Measurements from ENCODE around the gene FABP2.
"Not testable (repeated sequence)": the region's sequence is repeated elsewhere in the genome, so short reads cannot be mapped to it uniquely, and the experiment has no call there.

Gene FABP2

DNA sequence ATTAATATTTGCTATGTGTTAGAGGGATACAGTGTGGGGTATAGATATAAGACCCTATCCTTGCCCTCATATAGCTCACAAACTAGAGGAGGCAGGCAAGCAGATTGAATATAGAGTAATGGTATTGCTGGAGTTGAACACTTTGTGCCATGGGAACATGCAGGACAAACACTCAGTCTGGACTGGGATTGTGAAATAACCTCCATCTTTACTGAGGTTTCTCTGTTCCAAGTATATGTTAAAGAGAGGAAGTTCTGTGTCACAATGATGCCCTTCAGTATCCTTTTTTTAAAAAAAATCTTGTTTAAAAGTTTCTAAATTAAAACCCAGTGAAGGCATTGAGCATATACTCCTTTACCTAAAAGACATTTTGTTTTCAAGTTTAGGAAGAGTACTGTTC lies 8.7 kb downstream of the FABP2 start:
- in situ Hi-C loops (cut with MboI; ENCODE audit: low sequenced_read_pairs), result no loop called here

DNA sequence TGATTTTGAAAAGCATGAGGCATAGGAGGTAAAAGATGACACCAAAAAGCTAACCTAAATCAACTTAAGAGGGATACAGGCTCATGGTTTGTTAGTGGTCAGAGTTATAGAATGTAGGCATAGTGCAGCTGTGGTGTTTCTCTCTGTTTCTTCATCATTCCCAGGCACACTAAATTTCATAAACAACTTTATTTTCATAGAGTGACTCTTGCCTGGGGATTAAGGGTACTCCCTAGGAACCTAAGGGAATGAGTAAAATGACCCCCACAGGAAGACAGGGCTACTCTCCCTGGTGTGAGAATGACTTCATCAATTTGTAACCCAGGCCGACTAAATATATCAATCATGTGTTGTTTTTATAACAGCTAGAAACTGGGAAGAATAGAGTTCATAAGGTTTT lies 11.1 kb downstream of the FABP2 start:
- in situ Hi-C loops (cut with MboI; ENCODE audit: low sequenced_read_pairs), result no loop called here

DNA sequence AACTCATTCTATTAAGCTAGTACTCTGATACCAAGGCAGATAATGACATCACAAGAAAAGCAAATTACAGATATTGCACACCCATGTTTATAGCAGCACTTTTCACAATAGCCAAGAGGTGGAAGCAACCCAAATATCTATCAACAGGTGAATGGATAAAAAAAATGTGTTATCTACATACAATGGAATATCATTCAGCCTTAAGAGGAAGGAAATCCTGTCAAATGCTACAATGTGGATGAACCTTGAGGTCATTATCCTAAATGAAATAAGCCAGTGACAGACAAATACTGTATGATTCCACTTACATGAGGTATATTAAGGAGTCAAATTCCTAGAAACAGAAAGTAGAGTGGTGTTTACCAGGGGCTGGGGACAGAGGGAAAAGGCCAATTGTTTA lies 14.3 kb downstream of the FABP2 start:
- in situ Hi-C loops (cut with MboI; ENCODE audit: low sequenced_read_pairs), result no loop called here

DNA sequence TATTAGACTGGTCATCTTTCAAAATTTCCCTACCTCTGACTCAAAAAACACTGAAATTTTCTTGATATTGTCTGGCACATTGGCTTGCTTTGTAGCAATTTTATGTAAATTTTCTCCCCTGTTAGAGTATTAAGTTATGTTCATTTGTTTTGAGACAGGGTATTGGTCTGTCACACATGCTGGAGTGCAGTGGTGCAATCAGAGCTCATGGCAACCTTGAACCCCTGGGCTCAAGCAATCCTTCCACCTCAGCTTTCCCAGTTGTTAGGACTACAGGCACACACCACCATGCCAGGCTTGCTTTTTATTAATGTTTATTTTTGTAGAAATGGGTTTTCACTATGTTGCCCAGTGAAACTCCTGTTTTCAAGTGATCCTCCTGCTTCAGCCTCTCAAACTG lies 17.5 kb downstream of the FABP2 start:
- in situ Hi-C loops (cut with MboI; ENCODE audit: low sequenced_read_pairs), result no loop called here

DNA sequence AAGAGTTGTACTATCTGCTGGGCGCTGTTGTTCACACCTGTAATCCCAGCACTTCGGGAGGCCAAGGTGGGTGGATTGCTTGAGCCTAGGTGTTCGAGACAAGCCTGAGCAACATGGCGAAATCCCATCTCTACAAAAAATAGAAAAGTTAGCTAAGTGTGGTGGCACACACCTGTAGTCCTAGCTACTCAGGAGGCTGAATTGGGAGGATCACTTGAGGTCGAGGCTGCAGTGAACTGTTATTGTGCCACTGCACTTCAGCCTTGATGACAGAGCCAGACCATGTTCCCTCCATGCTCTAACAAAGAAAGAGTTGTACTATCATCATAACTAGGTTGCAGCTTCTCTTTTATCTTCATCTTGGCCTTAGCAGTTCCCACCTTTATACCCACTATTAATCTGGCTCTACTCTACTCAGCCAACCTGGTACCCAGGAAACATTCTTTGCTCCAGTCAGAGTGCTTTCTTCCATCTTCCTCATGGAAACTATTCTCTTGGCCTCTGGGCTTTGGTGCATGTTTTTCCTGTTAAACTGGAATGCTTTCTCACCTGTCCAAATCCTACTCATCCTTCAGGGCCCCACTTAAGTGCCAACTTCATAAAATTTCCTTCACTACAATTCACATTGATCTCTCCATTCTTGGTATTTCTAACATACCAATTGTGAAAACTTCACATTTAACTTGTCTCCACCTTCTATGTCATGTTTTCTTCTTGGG lies 18.2 kb downstream of the FABP2 start:
- in situ Hi-C loops (cut with MboI; ENCODE audit: low sequenced_read_pairs), result no loop called here

DNA sequence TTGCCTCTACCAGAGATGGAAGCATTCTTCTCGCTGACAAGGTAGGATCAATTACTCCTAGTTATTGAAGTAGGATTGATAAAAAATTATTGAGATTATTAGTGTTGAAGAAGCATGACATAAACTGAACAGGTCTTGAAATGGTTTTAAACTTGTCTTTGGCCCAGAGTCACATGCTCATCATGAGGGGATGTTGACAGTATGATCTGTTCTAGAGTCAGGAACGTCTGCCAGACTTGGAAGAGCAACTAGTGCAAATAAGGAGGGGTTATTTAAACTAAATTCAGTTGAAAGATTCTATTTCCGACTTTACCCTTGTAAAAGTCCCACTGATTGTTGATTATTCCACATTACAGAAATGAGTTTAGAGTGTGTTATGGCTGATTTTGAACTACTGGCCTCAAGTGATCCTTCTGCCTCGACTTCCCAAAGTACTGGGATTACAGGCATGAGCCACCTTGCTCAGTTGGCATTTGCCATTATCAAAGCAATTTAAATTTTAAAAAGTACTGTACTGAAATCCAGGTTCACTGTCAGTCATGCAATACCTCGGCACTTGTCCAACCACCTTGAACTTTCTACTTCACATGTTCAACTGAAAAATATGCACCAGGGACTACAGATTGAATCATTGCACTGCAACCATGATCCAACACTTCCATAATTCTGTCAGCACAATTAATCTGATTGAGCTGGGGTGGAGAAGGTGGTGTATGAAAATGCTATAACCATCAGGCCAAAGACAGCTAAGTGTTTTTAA lies 19.7 kb downstream of the FABP2 start:
- in situ Hi-C loops (cut with MboI; ENCODE audit: low sequenced_read_pairs), result no loop called here

DNA sequence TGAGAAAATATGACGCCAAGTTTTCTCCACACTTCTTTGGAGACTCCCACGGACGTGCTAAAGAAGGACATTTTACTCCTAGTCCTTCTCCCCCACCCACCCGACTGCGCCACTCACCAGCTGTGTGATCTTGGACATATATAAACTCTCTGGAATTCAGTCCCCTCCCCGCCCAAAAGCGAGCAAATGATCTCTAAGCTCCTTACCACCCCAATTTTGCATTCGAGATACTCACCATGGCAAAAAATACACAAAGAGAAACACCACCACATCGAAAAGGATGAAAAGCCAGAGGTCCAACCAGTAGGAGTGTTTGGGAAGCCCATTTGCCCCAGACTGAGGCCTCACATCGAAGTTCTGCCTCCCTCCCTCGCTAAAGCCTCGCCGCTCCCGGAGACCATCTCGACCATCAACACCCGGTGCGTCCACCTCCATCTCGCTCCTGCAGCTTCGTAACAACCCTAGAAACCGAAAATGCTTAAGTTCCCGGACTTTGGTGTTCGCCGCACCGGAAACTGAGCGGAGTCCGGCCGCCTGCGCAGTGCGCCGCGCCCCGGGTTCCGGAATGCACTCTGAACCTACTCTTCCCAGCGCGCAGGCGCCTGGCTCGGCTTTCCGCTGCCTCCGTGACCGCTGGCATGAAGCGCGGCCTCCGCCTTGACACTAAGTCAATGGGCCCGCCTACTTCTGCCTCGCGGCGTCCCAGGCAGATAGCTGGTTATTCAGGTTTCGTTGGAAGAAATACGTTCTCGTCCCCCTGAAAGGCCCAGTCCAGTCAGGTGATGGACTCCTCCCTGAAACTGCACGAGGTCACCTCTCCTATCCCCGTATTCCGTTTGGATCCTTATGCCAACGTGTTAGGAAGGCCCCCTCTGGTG lies 21.6 kb downstream of the FABP2 start:
- in situ Hi-C loops (cut with MboI; ENCODE audit: low sequenced_read_pairs), result no loop called here

DNA sequence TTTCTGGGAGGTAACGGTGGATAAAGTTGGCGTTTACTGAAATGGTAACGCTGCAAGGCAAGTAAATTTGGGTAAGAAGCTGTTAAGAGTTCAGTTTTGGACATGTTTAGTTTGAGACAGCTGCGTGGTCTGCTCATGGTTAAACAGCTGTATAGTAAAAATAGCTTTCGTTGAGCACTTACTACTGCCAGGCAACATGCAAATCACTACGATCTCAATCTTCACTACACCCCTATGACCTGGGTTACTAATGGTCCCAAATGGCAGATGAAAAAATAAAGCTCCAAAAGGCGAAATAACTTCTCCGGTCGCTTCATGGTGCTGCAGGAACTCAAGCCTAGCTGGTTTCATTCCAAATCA lies 22.2 kb downstream of the FABP2 start:
- in situ Hi-C loops (cut with MboI; ENCODE audit: low sequenced_read_pairs), result no loop called here

DNA sequence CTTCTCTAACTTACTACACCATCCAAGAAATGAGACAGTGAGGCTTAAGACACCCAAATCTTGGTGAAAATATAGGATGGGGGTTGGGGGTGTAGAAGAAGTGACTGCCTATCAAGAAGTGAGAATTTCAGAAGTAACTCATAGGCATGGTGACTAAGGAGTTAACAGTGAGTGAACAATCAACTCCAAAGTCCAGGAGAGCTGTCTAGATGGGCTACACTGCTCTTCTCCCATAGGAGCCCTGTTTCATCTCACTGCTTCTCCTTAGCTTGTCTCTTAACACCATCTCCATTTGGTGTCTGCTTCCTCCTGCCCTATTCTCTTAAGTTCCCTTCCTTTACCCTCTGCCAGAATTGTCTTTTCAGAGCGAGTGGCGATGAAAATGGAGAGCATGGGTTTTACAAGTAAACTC lies 22.7 kb downstream of the FABP2 start:
- in situ Hi-C loops (cut with MboI; ENCODE audit: low sequenced_read_pairs), result no loop called here

DNA sequence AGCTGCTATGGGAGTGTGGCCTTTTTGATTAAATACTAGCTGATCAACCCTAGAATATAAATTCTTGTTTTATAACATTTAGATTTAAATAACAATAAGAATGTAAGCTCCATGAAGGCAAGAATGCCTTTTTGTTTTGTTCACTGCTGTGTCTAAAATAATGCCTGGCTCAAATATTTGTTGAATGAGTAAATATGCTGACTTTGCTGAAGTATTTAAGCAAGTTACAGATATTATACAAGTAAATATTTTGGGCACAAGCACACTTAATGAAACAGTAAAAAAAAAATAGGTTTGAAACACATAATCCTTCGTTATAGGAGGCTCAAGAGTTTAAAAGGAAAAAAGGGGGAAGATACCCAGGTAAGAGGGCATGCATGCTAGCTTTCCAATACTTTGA lies 24.1 kb downstream of the FABP2 start:
- in situ Hi-C loops (cut with MboI; ENCODE audit: low sequenced_read_pairs), result no loop called here

DNA sequence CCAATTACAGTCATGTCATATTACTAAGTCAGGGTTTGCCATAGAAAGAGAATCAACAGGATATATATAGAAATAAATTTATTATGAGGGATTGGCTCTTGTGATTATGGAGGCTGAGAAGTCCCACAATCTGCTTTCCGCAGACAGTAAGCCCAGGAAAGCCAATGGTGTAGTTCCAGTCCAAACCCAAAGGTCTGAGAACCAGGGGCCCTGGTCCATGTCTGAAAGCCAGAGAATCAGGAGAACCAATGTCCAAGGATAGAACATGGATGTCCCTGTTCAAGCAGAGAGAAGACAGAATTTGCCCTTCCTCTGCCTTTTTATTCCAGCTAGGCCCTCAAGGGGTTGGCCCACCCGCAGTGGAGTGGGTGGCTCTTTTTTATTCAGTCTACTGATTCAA lies 25.6 kb downstream of the FABP2 start:
- in situ Hi-C loops (cut with MboI; ENCODE audit: low sequenced_read_pairs), result no loop called here

DNA sequence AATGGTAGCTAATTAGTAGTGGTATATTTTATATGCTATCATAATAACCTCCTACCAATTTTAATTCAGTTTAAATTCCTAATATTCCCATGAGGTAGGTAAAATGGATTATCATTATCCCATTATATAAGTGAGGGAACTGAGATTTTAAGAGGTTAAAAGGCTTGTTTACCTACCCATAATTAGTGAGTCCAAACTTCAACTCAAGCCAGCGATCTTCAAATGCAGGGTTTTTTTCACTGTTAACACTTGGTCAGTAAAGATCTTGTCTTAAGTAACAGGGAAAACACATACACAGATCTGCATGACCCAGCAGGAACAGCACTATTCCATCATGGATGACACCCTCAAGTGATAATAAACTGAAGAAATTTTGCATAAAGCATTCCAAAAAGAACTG lies 31.3 kb downstream of the FABP2 start:
- in situ Hi-C loops (cut with MboI; ENCODE audit: low sequenced_read_pairs), result no loop called here

DNA sequence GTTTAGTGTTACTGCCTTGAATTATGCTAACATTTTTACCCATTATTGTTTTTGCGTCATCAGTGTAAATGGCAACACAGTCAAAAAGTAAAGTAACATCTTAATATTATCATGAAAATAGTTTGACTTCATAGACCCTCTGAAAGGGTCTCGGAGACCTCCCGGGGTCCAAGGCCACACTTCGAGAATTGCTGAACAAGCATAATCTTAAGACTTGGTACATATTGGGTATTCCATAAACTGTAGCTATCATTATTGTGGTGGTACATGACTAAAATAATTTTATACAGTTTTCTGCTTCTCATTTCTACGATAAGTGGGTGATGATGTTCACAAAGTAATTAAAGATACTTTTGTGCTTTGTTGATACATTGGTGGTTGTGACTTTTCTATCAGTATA lies 32.6 kb downstream of the FABP2 start:
- in situ Hi-C loops (cut with MboI; ENCODE audit: low sequenced_read_pairs), result no loop called here

DNA sequence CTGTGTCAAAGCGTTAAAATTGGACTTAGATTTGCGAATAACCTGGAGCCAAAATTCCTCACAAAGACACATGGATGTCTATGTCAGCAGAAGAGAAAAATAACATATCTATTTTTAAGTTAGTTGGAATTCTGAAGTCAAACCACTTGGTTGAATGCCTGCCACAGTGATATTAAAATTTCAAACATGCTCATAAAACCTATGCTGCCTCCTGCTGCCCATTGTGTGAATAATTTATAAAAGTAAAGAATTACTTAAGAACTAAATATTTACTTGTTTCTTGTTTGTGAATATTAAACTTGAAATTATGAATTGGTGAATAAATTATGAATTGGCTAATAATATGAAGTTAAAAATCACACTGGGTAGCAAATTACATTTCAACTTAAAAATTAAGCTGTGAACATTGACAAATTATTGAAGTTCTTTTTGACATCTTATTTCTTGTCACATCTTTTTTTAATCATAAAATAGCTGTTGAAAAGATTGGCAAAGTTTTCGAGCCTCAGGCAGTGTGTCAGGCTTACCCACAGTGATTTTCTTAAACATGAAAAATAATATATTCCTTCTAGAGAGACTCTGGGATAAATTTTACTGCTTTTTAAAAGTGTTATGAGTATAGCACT lies 35.4 kb downstream of the FABP2 start:
- in situ Hi-C loops (cut with MboI; ENCODE audit: low sequenced_read_pairs), result no loop called here

DNA sequence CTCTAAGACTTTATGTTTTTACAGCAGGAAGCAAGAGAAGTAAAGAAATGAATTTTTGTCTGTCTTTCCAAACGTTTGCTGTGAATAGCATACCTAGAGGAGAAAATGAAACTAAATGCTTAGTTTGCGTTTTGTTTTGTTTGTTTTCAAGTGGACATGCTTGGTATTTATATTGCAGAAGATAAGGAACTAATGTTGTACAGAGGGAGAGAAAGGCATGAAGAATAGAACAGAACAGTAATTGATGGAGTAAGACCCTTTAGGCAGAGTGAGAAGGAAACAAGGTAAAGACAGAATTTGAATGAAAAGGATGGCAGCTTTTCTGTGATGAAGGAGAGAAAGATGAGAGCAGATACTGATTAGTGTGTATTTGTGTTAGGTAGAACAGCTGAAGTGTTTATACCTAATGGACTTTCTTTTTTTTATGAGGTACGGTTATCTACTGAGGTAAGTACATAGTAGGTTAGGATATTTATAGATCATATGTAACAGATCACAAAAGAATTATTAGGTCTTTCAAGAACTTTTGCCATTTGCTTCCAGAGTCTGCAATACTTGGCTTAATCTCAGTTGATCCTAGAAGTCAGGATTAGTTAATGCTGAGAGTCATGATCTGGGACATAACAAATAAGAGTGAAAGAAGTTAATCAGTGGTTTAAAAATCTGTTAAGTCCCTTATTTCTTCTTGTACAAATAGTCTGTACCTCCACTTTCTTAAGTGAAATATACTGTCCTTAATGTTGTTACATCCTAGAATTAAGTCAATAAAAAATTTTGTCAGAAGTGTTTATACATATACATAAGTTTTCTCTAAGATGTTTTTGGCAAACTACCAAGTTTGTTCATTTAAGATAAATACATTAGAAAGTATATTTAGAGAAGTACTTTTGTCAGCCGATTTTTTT lies 36.8 kb downstream of the FABP2 start:
- in situ Hi-C loops (cut with MboI; ENCODE audit: low sequenced_read_pairs), result no loop called here

DNA sequence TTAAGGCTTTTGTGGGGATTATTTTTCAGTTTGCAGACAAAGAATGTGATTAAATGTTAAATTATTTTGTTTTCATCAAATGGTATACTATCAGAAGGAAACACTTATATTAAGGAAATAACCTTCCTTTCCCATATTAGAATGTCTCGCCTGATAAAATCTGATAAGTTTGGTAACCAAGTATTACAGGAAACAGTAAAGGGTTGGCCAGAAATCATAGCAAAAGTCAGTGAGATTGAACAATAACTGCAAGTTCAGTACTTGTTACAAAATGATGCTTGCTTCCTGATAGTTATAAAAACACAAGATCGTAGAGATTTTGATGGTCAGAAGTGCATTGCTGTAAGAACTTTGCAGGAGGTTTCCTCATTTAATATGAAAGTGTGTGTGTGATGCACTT lies 40.5 kb downstream of the FABP2 start:
- in situ Hi-C loops (cut with MboI; ENCODE audit: low sequenced_read_pairs), result no loop called here

DNA sequence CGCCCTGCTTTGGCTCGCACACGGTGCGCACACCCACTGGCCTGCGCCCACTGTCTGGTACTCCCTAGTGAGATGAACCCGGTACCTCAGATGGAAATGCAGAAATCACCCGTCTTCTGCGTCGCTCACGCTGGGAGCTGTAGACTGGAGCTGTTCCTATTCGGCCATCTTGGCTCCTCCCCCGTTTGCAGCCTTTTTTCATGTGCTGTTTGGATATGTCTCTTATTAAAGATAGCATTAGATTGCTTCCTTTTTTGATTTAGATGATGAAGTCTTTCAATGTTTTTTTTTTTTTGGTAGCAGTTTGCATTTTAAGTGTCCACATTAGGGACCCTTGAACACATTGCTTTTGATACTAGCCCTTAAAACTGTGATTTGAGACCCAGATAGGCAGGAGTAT lies 42.0 kb downstream of the FABP2 start:
- in situ Hi-C loops (cut with MboI; ENCODE audit: low sequenced_read_pairs), result not testable (repeated sequence)

DNA sequence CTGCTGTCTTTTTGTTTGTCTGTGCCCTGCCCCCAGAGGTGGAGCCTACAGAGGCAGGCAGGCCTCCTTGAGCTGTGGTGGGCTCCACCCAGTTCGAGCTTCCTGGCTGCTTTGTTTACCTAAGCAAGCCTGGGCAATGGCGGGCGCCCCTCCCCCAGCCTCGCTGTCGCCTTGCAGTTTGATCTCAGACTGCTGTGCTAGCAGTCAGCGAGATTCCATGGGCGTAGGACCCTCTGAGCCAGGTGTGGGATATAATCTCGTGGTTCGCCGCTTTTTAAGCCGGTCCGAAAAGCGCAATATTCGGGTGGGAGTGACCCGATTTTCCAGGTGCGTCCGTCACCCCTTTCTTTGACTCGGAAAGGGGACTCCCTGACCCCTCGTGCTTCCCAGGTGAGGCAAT lies 42.4 kb downstream of the FABP2 start:
- in situ Hi-C loops (cut with MboI; ENCODE audit: low sequenced_read_pairs), result not testable (repeated sequence)

DNA sequence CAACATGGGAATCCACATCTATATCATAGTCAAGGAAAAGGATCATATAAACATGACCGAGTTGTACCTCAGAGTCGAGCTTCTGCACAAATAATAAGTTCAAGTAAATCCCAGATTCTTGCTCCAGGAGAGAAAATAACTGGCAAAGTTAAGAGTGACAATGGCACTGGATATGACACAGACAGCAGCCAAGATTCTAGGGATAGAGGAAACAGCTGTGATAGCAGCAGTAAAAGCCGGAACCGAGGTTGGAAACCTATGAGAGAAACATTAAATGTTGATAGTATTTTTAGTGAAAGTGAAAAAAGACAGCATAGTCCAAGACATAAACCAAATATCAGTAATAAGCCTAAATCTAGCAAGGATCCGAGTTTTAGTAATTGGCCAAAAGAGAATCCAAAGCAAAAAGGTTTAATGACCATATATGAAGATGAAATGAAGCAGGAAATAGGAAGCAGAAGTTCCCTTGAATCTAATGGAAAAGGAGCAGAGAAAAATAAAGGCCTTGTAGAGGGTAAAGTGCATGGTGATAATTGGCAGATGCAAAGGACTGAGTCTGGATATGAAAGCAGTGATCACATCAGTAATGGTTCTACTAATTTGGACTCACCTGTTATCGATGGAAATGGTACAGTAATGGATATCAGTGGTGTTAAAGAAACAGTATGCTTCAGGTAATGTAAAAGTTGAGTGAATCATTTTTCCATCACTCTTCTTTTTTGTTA lies 50.4 kb downstream of the FABP2 start:
- in situ Hi-C loops (cut with MboI; ENCODE audit: low sequenced_read_pairs), result no loop called here

DNA sequence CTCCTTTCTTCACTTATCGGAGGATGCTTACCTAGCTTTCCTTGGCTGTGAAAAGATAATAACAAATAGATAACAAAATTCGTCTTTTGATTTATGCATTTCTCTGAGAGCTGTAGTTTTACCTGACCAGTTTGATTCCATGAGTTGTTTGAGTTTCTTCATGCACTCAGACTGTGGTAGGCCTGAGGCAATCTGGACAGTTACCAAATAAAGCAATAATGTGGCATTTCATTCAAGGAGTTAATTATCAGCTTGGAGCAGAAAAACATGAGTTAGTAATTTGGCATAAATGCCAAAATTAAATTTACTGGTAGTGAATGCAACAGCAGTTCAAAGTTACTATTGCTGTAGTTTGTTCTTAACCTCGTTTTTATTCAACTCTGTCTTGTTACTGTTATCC lies 53.5 kb downstream of the FABP2 start:
- in situ Hi-C loops (cut with MboI; ENCODE audit: low sequenced_read_pairs), result no loop called here

All from hTERT RPE-1 (cell line).